ENCODE data around the gene NAT10.

NAT10 gene

DNA sequence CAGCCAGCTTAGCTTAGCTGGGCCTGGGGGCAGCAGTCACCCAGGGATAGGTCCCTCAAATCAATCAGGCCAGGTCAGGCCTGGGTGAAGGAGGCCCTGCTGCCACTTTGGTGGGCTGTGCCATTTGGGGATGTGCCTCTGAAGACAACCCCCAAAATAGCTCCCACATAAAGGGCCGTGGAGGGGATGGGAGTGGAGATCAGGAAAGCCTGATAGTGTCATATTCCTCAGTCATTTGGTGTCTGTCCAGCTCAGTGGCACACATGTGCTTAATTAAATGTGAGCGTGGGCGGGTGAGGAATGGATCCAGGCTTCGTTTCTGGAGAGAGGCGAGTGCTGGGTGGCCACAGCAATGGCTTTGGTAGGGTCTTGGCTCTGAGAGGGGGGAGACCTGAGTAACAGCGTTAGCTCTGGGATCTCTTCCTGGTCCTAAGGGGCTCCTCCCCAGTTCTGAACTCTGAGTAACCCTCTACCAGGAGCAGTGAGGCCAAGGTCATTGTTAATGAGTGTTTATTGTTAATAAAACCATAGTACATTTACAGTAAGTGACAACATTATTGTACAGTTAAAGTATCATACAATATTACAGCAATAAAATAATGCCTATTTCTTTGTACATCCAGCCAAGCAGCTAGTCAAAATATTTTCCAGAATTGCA lies 45.2 kb downstream of the NAT10 start:
- no peak for DNase-seq

DNA sequence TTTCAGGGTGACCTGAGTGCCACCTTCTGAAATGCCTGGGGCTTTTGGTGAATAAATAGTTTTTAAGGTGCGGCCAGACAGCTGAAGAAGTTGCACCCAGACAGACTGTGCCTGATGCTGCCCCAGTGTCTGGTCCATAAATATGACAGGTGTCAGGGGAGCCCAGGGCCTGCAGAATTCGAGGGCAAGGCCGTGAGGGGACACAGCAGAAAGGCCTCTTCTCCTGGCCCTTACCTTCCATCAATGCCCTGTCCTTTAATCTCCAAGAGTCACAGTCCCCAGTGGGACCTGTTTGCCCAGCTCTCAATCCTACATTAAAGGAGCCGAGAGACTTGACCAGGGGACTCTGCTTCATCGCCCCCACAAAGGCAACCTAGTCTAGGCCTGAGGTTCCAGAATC lies 45.7 kb downstream of the NAT10 start:
- DNase-seq, result no peak

DNA sequence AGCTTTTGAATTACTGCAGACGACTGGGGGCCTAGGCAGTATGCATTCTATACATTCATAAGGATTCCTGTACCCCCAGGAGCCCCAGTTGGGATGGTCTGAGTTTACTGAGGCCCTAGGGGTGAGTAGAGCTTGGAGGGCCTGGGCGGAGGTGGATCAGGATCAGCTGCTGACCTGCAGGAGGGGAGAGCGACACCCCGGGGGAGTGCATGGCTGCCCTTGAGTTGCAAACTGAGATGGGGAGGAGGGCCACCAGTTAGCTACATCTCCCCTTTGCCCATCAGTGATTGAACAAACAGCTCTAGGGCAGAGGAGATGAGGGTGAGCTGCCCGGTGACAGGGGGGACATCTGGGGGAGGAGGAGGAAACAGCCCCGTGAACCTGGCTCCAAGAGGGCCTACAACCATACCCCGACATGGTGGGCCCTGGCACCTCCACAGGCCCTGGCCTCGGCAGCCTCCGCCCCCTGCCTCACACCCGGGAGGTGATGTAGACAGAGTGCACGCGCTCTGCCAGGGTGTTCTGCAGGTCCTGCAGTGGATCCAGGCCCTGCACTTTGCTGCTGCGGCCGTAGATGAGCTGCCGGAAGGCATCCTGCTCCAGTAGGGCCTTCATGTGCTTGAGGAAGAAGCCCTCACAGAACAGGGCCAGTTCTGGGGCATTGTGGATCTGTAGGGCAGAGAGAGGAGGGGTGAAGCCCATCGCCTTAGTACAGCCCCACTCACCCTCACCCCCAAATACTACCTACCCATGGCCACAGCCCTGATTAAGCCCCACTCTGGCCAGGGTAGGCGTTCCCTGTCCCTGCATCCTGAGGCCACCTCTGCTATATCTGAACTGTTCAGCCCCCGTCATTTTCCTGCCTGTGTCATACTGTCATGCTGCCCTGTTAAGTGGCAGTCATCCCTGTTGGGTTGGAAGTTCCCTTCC lies 46.8 kb downstream of the NAT10 start:
- no peak for DNase-seq

DNA sequence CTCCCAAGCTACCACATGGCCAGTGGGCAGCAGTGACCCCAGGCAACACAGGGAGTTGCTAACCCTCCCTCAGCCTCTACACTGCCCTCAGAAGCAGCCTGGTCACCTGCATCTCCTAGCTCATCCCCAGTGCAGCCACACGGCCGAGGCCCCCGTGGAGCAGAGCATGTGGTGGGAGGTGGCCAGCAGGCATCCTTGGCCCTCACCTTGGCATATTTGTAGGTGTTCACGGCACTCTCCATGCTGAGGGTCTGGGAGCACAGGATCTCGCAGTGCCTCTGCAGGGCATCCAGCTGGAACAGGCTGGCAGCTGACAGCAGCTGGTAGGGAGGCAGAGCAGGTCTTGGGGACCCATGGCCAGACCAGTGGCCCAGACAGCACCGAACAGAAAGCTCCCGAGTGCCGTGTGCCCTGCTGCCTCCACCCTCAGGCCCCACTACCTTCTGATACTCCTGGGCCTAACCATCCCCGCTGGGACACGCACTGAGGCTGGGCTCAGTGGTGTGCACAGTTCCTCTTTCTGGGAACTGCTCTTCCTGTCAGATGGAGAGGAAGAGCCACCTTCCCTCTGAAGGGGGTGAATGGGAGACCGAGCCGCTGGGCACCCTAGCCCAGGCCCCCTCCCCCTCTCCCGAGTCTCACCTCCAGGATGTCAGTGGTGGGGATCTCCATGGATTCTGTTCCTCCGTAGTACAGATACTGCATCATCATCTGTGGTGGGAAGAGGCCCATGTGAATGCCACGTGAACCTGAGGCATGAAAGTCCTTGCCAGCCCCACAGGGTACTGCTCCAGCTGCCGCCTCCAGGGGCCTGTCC lies 48.8 kb downstream of the NAT10 start:
- no peak for DNase-seq

DNA sequence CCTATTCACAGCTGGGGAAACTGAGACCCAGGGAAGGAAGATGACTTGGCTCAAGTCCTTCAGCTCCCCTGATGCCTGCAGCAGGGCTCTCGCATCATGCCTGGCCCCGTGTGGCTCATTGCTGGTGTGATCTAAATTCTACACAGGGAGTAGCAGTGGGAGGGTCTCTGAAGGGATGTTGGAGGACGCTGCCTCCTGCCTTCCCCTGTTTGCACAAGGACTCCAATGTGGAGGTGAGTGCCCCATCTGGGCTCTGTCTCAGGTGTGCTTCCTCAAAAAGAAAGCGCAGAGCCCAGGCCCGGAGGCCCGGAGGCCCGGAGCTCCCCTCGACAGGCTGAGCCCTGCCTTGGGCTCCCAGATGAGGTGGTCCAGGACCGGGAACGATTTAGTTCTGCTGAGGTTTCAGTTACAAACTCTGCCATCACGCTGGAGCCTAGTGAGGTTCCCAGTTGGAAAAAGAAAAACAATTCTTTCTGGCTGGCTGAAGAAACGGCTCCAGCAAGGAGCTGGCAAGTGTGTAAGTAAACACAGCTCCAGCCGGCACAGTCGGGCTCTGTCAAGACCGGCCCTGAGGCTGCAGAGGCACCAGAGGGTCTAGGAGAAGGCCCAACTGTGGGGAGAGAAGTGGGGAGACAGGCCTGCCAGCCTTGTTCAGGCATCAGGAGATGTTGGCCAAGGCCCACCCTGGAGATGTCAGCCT lies 49.8 kb downstream of the NAT10 start:
- DNase-seq, result no peak

DNA sequence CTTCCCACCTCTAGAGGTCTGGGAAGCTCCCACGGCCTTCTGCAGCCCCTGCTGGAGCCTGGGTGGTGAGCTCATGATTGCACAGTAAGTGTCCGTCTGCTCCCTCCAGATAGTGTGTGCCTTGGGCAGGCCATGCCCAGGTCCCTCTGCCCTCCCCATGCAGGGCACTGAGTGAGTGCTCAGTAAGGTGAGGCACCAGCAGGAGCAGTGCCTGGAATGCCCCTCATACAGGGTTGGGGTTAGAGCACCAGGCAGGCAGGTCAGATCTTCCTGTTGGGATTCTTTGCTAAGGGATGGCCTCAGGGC lies 50.3 kb downstream of the NAT10 start:
- no peak for DNase-seq

DNA sequence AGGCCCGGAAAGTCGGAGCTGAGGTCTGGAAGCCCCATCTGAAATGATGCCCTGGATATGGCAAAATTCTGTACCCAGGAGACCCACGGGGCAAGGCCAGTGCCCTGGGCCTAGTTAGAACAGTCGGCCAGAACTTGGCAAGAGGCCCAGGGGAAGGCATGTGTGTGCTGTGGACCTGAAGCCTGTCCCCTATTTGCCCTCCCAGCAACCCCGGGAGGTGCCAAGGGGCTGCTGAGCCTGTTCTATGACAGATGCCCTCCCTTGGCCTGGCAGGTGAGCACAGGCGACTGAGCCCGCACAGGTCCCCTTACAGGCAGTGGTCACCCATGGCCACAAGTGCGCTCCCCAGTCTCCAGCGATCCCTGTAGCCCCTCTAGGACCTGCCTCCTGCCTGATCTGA lies 51.7 kb downstream of the NAT10 start:
- no peak for DNase-seq

DNA sequence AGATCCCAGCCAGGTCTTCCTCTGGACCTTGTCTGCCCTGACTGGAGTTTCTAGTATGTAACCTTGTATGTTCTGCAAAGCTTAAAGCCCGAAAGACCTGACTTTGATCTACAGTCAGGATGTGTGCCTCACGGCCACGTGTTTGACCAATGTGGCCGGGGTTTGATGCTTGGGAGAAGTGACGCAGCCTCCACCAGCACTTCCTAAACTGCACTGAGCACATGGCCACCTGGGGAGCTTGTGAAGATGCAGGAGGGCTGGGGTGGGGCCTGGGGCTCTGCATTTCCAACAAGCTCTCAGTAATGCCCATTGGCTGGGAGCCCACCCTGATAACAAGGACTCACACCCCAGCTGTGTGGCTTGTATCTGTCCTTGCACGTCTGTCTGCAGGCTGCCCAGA lies 53.2 kb downstream of the NAT10 start:
- no peak for DNase-seq

DNA sequence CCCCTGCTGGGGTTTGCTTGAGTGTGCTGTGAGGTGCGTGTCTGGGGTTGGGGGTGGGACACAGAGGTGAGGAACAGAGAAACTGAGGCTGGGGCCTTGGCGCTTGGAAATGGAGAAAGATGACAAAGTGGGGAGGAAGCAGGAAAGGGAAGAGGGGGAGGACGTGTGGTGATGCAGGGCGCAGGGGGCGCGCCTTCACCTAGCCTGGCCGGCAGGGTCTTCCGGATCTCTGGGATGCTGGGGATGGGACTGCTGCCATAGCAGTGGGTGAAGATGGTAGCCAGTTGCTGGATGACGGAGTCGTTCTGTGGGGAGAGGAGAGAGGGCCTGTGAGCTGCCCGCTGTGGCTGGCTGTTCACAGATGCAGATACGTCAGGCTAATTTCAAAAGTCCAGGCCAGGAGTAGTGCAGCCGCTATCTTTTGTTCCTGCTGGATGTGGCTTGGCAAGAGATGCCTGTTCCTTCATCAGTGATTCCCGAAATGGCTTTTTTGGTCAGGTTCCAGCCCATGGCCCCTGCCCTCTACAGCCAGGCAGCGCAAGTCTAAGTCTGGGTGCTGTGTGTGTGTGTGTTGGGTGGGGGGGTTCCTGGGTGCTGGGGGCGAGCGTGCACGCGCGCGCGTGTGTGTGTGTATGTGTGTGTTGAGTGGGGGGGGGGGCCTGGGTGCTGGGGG lies 54.8 kb downstream of the NAT10 start:
- no peak for DNase-seq

DNA sequence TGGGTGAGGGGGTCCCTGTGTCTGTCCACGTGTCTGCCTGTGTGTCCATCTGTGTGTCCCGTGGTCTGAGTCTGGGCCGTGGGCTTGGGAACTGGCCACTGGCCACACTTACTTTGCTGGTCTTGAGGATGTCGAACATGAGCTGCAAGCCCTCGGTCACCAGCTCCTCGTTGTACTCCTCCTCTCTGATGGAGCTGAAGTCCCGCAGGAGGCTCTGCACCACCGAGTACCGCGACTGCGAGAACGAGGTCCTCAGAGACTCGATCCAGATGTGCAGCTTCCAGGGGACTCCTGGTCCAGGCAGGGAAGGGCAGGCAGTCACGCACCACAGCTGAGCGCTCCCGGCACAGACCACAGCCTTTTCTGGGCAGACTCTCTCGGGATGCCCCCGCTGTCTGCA lies 55.4 kb downstream of the NAT10 start:
- no peak for DNase-seq

DNA sequence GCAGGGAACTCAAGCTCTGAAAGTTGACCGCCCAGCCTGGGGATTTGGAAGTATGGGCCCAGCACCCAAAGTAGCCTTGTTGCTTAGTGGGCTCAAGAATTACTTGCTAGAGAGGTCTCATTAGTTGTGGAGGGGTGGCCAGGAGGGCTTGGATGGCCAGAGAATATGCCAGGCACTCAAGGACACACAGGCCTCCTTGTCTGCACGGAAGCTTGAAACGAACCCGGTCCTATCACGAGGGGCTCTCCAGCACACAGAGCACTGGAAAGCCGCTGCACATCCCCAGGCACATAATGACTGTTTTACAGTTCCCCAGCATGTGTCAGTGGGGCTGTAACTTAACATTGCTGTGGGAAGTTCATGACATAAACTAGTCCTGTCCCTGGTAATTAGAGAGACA lies 55.9 kb downstream of the NAT10 start:
- DNase-seq, result no peak

DNA sequence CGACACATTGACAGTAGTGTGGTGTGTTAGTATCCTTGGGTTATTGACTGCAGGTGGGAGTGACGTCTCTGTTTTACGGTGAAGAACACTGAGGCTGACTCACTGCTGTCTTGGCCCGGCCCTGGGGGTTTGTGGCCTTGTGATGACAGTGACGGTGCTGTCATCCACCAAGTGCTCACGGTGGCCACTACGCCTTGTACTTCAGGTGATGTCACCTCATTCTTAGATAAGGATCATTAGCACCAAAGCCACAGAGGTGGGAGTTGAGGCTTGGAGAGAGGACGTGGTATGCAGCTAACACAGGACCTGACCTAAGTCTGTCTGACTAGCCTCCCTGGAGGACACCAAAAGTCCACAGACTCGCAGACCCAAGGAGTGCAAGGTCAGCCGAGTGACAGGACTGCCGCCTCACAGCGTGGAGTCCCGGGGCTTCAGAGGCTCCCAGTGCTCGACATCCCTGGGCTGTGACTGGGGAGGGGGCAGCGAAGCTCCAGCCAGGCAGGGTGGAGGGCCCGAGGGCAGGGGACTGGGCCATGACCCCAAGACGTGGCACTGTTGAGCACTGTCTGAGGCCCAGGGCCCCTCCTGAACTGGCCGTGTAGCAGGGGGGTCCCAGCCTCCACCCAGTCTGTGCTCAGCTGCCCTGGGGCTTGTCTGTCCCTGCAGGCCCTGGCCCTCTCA lies 56.5 kb downstream of the NAT10 start:
- DNase-seq, result no peak

DNA sequence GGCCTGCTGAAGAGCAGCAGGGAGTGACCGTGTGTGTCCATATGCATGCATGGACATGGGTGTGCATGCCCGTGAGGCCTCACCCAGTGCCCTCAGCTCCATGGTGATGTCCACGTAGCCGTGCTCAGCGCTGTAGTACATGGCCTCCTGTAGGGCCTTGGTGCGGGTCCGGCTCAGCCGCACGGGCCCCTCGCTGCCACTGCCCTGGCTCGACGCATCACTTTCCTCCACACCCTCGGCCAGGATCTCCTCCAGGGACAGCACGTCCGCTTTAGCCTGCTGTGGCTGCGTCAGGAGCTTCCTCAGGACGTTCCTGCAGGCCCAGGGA lies 57.0 kb downstream of the NAT10 start:
- DNase-seq, result no peak

DNA sequence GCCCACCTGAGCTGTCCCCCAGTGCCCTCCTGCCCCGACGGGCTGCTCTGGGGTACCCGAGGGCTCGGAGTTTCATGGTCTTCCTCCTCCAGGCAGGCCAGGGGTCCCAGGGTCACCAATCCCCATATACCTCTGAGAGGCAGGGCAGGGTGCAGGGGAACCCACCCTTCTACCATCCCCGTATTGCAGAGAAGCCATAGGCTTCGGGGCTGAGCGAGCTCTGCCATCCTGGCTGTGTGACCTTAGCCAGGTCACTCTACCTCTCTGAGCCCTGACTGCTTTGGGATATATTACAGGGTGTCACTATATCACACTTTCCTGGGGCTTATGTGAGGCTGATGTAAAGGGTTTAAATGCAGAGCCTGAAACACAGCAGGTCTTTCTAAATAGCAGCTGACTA lies 57.4 kb downstream of the NAT10 start:
- no peak for DNase-seq

DNA sequence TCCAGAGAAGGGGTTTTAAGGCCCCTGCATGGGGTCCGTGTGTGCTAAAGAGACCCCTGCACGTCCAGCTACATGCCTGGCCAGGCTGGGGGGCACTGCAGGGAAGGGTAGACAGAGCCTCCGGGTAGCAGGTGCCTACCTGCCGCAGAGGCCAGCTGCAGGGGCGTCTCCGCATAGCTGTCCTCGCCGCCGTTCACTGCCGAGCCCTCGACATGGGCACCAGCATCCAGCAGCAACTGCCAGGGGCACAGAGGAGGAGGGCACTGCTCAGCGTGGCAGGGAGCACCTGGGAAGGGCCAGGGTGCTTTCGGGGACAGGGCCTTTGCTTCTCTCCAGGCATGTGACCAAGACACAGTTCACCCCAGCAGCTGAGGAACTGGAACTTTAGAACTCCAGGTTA lies 59.7 kb downstream of the NAT10 start:
- DNase-seq, result no peak

DNA sequence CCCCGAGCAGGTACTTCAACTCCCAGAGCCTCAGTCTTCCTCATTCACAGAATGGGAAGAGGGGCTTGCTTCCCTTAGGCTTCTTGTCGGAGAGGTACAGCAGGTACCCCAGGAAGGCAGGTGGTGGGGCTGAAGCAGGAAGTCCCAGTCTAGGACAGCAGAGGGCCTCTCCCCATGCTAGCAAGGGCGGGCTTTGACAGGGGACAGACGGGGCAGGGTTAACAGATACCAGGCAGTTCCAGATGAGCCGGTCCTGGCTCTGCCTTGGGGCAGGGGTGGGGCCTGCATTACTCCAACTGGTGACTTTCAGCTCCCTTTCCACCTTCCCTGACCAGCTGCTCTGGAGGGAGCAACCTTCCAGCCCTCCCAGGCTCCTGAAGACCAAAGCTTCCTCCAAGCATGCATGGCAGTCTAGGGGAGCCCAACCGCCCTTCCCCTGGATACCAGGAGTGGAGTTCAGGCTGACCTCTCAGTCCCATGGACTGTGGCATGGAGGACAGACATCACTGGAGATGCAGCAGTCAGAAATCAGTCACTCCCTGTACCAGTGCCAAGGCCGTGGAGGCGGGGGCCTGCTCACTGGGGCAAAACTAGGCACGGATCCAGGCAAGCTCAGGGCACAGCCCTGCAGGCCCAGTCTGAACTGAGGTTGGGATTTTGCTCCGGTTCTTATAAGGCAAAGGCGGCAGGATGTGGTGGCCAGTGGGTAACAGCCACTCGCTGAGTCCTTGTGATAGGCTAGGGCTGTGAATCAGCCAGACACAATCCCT lies 60.5 kb downstream of the NAT10 start:
- no peak for DNase-seq

DNA sequence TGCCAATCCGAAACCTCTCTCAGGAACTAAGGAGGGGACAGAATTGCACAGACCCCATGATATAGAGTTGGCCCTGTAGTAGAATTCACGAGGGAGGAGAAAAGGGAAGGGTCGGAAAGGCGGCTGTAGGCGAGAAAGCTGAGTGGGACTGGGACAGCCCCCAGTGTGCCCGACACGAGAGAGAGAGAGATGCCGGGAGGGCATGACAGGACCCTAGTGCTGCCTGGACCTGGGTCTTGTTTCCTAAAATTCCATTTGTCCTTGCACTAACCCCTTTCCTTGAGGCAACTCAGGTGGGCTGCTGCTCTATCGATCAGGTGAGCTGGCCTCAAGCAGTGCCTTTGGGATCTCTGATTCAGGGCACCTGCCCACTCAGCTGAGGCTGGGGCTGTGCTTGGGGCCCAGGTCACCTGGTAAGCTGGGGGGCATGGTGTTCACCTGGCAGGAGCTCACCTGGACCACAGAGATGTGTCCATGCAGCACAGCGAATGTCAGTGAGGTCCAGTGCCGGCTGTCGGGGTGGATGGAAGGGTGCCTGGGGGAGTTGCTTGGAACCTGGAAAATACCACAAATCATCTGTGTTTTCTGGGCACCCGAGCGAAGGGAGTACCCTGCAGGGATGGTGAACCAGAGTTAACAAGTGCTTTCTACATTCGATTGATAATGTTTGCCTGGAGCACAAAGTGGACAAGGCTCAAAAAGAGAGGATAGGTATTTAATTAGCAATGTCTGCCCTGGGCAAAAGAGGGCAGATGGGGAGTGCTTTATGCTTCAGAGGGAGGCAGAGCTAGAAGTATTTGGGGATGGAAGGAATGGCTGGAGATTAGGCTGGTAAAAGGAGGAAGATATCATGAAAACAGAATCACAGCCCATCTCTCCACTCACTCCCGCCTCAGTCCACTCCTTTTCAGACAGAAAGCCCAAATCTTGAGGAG lies 61.6 kb downstream of the NAT10 start:
- DNase-seq, result no peak

DNA sequence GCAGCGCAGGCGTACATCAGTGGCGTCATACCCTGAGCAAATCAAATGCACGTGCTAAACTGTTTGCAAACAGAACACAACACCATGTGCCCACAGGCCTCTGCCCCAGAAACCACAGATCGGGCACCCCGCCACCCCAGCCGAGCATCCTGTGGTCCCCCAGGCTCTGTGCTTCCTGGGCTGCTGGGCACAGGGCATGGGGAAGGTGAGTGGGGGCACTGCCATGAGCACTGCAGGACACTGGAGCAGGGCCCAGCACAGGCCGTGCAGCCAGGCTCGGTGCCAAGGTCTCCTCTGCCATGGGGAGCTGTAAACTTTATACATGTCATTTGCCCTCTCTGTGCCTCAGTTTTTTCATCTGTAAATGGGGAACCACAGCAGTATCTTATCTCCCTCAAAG lies 62.5 kb downstream of the NAT10 start:
- DNase-seq, result no peak

DNA sequence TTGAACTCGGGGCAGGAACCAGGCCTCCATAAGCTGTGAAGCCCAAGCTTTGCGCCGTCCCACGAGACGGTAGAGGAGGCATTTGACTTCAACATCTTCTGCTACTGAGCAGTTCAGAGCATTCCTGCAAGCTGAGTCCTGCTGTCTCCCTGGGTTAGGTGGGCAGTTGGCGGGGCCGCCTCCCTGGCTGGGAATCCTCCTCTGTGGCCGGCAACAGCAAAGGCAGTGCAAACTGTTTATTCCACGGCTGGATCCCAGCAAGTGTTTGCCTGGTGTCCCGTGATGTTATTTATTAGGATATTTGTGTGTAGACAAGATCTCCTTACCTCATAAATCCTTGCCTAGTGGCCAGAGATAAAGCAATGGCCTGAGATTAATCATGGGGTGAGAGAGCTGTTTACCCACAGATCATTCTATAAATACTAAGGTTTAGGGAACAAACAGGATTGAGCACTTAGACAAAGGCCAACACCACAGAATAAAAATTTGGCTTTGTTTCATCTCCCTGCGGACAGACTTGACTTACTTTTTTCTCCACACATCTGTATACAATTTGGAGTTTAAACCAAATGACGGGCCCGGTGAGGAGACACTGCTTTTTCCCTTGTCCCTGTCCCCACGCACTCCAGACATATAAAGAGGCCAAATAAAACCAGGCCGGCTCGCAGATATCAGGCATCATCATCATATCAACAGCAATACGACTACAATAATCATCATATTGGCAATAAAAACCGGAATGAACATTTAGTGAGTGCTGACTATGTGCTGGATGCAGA lies 63.4 kb downstream of the NAT10 start:
- no peak for DNase-seq
